WTC11 (cell line): ENCODE results near the gene NKIRAS2. TPM values are rescaled to one million over a fixed set of nuclear protein-coding genes. Genes with fewer than 3 reads are reported as not detected.

ENCODE experiments used
- ATAC-seq: fragments of 200-7000 bp; cut with Tn5 transposase; 2 replicates; pipeline ENCODE4 v1.10.0; 2021; ENCODE audit warnings: mild to moderate bottlenecking, moderate library complexity
- CTCF ChIA-PET: fragments of 300-600 bp; sonication (Branson Sonifier 250); formaldehyde crosslinking; loops from one replicate; lab custom pipeline; 2021; ENCODE audit warnings: antibody characterized with exemption; lab: Charles Lee
- POLR2A ChIA-PET: fragments of 350-600 bp; sonication (Branson Sonifier 250); formaldehyde crosslinking; loops from one replicate; lab custom pipeline; 2021; ENCODE audit warnings: antibody characterized with exemption; lab: Charles Lee
- DNase-seq: peaks from one replicate; pipeline ENCODE4 v3.0.0; 2021; ENCODE audit warnings: low spot score
- H3K27ac Mint-ChIP-seq: 2 replicates; pipeline ENCODE4 v1.8.0; 2021; ENCODE audit warnings: mixed read lengths
- H3K27me3 Mint-ChIP-seq: 2 replicates; pipeline ENCODE4 v1.8.0; 2021; ENCODE audit warnings: low read depth, mild to moderate bottlenecking, moderate library complexity, mixed read lengths
- H3K36me3 Mint-ChIP-seq: 2 replicates; pipeline ENCODE4 v1.8.0; 2021; ENCODE audit warnings: mixed read lengths
- H3K4me1 Mint-ChIP-seq: 2 replicates; pipeline ENCODE4 v1.8.0; 2022; ENCODE audit warnings: mixed read lengths
- H3K4me3 Mint-ChIP-seq: 2 replicates; pipeline ENCODE4 v1.8.0; 2021; ENCODE audit warnings: mild to moderate bottlenecking, moderate library complexity, mixed read lengths
- H3K9me3 Mint-ChIP-seq: 2 replicates; pipeline ENCODE4 v1.8.0; 2021; ENCODE audit warnings: mixed read lengths
- ELF4 ChIP-seq: sonication (generic); formaldehyde crosslinking; IDR thresholded peaks from 2 replicates; pipeline ENCODE4 v1.8.1; 2022; ENCODE audit warnings: low read depth, mild to moderate bottlenecking, moderate library complexity, missing genetic modification reagents
- FOXP1 ChIP-seq: sonication (generic); formaldehyde crosslinking; IDR thresholded peaks from 2 replicates; pipeline ENCODE4 v1.8.0; 2022; ENCODE audit warnings: missing genetic modification reagents, mild to moderate bottlenecking, moderate library complexity, borderline replicate concordance
- GRHL2 ChIP-seq: fragments of 250-450 bp; sonication (Bioruptor Pico); IDR thresholded peaks from 2 replicates; pipeline ENCODE4 v1.8.0; 2022; ENCODE audit warnings: mild to moderate bottlenecking, moderate library complexity; ENCODE audit not compliant: insufficient replicate concordance, severe bottlenecking
- IRF1 ChIP-seq: sonication (generic); formaldehyde crosslinking; IDR thresholded peaks from 2 replicates; pipeline ENCODE4 v1.8.0; 2023; ENCODE audit warnings: missing genetic modification reagents
- MXD4 ChIP-seq: fragments of 250-450 bp; sonication (Bioruptor Pico); IDR thresholded peaks from 2 replicates; pipeline ENCODE4 v1.8.0; 2021; ENCODE audit warnings: mild to moderate bottlenecking, moderate library complexity, borderline replicate concordance
- PRRX2 ChIP-seq: fragments of 250-450 bp; sonication (Bioruptor Pico); IDR thresholded peaks from 2 replicates; pipeline ENCODE4 v1.8.0; 2021; ENCODE audit warnings: mild to moderate bottlenecking
- ZBTB21 ChIP-seq: sonication (generic); formaldehyde crosslinking; IDR thresholded peaks from 2 replicates; pipeline ENCODE4 v1.8.1; 2023; ENCODE audit warnings: mild to moderate bottlenecking, missing genetic modification reagents, borderline replicate concordance
- ZNF232 ChIP-seq: sonication (generic); formaldehyde crosslinking; IDR thresholded peaks from 2 replicates; pipeline ENCODE4 v1.8.0; 2022; ENCODE audit warnings: mild to moderate bottlenecking, missing genetic modification reagents
- ZNF396 ChIP-seq: fragments of 250-450 bp; sonication (Bioruptor Pico); IDR thresholded peaks from 2 replicates; pipeline ENCODE4 v1.8.0; 2021; ENCODE audit warnings: mild to moderate bottlenecking, moderate library complexity, borderline replicate concordance
- ZNF512 ChIP-seq: sonication (generic); formaldehyde crosslinking; IDR thresholded peaks from 2 replicates; pipeline ENCODE4 v1.8.1; 2022; ENCODE audit warnings: missing genetic modification reagents, borderline replicate concordance
- total RNA-seq: library from RNA; stranded (reverse); gene quantifications from 3 replicates; pipeline ENCODE4 v1.2.3, GENCODE V29; 2021
- TF ChIP-seq, protein P1 (sequence below): sonication (generic); formaldehyde crosslinking; IDR thresholded peaks from 2 replicates; pipeline ENCODE4 v1.8.1; 2023; ENCODE audit warnings: mild to moderate bottlenecking, missing genetic modification reagents, borderline replicate concordance
- TF ChIP-seq, protein P2 (sequence below): sonication (generic); formaldehyde crosslinking; IDR thresholded peaks from 2 replicates; pipeline ENCODE4 v1.8.1; 2022; ENCODE audit warnings: low read depth, missing genetic modification reagents, borderline replicate concordance
- TF ChIP-seq, protein P3 (sequence below): fragments of 250-450 bp; sonication (Bioruptor Pico); IDR thresholded peaks from 2 replicates; pipeline ENCODE4 v1.9.0; 2021; ENCODE audit warnings: mild to moderate bottlenecking
- TF ChIP-seq, protein P4 (sequence below): sonication (generic); formaldehyde crosslinking; IDR thresholded peaks from 2 replicates; pipeline ENCODE4 v1.8.0; 2022; ENCODE audit warnings: mild to moderate bottlenecking, missing genetic modification reagents
- TF ChIP-seq, protein P5 (sequence below): sonication (generic); formaldehyde crosslinking; IDR thresholded peaks from 2 replicates; pipeline ENCODE4 v1.8.0; 2023; ENCODE audit warnings: mild to moderate bottlenecking, missing genetic modification reagents
- TF ChIP-seq, protein P6 (sequence below): sonication (generic); formaldehyde crosslinking; IDR thresholded peaks from 2 replicates; pipeline ENCODE4 v1.8.0; 2022; ENCODE audit warnings: mild to moderate bottlenecking, missing genetic modification reagents

NKIRAS2 gene
- total RNA-seq, 1 experiment from 2014 or later: 36.1 TPM

DNA sequence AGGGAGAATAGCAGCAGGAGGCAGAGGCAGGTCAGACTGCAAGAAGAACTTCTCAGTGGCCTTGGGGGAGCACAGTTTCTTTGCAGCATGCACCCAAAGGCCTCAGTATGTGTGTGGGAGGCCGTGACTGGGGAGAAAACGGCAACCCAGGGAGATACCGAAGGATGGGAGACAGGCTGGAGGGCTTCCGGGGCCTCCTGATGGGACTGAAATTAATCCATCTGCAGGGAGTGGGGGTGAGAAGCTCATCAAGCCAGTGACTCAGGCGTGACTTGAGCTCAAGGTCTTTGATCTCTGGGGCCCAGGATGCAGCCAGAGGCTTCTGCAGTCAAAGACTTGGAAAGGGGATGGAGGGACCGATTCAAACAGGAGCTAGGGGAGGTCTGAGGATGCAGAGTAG lies 35.6 kb downstream of the NKIRAS2 start (continued):
- TF ChIP-seq, protein P1, sequence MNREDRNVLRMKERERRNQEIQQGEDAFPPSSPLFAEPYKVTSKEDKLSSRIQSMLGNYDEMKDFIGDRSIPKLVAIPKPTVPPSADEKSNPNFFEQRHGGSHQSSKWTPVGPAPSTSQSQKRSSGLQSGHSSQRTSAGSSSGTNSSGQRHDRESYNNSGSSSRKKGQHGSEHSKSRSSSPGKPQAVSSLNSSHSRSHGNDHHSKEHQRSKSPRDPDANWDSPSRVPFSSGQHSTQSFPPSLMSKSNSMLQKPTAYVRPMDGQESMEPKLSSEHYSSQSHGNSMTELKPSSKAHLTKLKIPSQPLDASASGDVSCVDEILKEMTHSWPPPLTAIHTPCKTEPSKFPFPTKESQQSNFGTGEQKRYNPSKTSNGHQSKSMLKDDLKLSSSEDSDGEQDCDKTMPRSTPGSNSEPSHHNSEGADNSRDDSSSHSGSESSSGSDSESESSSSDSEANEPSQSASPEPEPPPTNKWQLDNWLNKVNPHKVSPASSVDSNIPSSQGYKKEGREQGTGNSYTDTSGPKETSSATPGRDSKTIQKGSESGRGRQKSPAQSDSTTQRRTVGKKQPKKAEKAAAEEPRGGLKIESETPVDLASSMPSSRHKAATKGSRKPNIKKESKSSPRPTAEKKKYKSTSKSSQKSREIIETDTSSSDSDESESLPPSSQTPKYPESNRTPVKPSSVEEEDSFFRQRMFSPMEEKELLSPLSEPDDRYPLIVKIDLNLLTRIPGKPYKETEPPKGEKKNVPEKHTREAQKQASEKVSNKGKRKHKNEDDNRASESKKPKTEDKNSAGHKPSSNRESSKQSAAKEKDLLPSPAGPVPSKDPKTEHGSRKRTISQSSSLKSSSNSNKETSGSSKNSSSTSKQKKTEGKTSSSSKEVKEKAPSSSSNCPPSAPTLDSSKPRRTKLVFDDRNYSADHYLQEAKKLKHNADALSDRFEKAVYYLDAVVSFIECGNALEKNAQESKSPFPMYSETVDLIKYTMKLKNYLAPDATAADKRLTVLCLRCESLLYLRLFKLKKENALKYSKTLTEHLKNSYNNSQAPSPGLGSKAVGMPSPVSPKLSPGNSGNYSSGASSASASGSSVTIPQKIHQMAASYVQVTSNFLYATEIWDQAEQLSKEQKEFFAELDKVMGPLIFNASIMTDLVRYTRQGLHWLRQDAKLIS: no peak
- TF ChIP-seq ELF4 (no peak), FOXP1 (CRISPR knock-in tag) (no peak), PRRX2 (CRISPR knock-in tag) (no peak)
- TF ChIP-seq, protein P2, sequence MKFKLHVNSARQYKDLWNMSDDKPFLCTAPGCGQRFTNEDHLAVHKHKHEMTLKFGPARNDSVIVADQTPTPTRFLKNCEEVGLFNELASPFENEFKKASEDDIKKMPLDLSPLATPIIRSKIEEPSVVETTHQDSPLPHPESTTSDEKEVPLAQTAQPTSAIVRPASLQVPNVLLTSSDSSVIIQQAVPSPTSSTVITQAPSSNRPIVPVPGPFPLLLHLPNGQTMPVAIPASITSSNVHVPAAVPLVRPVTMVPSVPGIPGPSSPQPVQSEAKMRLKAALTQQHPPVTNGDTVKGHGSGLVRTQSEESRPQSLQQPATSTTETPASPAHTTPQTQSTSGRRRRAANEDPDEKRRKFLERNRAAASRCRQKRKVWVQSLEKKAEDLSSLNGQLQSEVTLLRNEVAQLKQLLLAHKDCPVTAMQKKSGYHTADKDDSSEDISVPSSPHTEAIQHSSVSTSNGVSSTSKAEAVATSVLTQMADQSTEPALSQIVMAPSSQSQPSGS (CRISPR knock-in tag): no peak
- TF ChIP-seq, protein P3, sequence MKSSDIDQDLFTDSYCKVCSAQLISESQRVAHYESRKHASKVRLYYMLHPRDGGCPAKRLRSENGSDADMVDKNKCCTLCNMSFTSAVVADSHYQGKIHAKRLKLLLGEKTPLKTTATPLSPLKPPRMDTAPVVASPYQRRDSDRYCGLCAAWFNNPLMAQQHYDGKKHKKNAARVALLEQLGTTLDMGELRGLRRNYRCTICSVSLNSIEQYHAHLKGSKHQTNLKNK (CRISPR knock-in tag): no peak
- TF ChIP-seq, protein P4, sequence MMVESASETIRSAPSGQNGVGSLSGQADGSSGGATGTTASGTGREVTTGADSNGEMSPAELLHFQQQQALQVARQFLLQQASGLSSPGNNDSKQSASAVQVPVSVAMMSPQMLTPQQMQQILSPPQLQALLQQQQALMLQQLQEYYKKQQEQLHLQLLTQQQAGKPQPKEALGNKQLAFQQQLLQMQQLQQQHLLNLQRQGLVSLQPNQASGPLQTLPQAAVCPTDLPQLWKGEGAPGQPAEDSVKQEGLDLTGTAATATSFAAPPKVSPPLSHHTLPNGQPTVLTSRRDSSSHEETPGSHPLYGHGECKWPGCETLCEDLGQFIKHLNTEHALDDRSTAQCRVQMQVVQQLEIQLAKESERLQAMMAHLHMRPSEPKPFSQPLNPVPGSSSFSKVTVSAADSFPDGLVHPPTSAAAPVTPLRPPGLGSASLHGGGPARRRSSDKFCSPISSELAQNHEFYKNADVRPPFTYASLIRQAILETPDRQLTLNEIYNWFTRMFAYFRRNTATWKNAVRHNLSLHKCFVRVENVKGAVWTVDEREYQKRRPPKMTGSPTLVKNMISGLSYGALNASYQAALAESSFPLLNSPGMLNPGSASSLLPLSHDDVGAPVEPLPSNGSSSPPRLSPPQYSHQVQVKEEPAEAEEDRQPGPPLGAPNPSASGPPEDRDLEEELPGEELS (CRISPR knock-in tag): no peak

DNA sequence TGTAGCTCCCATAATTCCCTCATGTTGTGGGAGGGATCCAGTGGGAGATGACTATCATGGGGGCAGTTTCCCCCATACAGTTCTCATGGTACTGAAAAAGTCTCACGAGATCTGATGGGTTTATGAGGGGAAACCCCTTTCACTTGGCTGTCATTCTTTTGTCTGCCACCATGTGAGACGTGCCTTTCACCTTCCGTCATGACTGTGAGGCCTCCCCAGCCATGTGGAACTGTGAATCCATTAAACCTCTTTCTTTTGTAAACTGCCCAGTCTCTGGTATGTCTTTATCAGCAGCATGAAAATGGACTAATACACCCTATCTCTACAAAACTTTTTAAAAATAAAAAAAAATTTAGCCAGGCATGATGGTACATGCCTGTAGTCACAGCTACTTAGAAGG lies 36.7 kb downstream of the NKIRAS2 start:
- H3K4me3 Mint-ChIP-seq: no peak overlapping the region
- ATAC-seq (no peak), DNase-seq (no peak)
- POLR2A ChIA-PET: interaction anchor here (0.6 to 1.5 kb wide), 2 partner anchors 11 to 116 kb away, joined by 3 read pairs; no protein-coding TSS in a partner anchor
- peaks cover 4% of the 10 kb centered on the region for H3K27me3 Mint-ChIP-seq
- peaks cover 37% of the 10 kb centered on the region for H3K4me1 Mint-ChIP-seq
- H3K36me3 Mint-ChIP-seq: no peaks in the 10 kb centered on the region
- CTCF ChIA-PET: interaction anchor here (0.6 to 4.9 kb wide), 7 partner anchors 11 to 391 kb away, joined by 3 to 26 read pairs (median 6); no protein-coding TSS in a partner anchor
- H3K9me3 Mint-ChIP-seq: no peaks in the 10 kb centered on the region
- no peak overlapping the region for H3K27ac Mint-ChIP-seq
- TF ChIP-seq ELF4 (no peak), IRF1 (CRISPR knock-in tag) (no peak), ZBTB21 (CRISPR knock-in tag) (no peak), MXD4 (CRISPR knock-in tag) (no peak), ZNF396 (CRISPR knock-in tag) (no peak), GRHL2 (CRISPR knock-in tag) (no peak), ZNF512 (CRISPR knock-in tag) (no peak), ZNF232 (no peak)
- TF ChIP-seq, protein P5, sequence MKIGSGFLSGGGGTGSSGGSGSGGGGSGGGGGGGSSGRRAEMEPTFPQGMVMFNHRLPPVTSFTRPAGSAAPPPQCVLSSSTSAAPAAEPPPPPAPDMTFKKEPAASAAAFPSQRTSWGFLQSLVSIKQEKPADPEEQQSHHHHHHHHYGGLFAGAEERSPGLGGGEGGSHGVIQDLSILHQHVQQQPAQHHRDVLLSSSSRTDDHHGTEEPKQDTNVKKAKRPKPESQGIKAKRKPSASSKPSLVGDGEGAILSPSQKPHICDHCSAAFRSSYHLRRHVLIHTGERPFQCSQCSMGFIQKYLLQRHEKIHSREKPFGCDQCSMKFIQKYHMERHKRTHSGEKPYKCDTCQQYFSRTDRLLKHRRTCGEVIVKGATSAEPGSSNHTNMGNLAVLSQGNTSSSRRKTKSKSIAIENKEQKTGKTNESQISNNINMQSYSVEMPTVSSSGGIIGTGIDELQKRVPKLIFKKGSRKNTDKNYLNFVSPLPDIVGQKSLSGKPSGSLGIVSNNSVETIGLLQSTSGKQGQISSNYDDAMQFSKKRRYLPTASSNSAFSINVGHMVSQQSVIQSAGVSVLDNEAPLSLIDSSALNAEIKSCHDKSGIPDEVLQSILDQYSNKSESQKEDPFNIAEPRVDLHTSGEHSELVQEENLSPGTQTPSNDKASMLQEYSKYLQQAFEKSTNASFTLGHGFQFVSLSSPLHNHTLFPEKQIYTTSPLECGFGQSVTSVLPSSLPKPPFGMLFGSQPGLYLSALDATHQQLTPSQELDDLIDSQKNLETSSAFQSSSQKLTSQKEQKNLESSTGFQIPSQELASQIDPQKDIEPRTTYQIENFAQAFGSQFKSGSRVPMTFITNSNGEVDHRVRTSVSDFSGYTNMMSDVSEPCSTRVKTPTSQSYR: no peak
- TF ChIP-seq, protein P2 (CRISPR knock-in tag): no peak
- TF ChIP-seq, protein P4 (CRISPR knock-in tag): no peak
- TF ChIP-seq, protein P6, sequence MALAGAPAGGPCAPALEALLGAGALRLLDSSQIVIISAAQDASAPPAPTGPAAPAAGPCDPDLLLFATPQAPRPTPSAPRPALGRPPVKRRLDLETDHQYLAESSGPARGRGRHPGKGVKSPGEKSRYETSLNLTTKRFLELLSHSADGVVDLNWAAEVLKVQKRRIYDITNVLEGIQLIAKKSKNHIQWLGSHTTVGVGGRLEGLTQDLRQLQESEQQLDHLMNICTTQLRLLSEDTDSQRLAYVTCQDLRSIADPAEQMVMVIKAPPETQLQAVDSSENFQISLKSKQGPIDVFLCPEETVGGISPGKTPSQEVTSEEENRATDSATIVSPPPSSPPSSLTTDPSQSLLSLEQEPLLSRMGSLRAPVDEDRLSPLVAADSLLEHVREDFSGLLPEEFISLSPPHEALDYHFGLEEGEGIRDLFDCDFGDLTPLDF (CRISPR knock-in tag): no peak
